Astrocyte (in vitro differentiated cells and primary cell): ENCODE data around the gene PLB1.

Experiments
- EZH2 ChIP-seq: IDR thresholded peaks from 2 replicates; pipeline ENCODE4 v1.6.1; 2012; ENCODE audit warnings: mild to moderate bottlenecking, low read length, inconsistent platforms; ENCODE audit not compliant: insufficient read depth
- TF ChIP-seq, protein P1 (sequence below): IDR thresholded peaks from 2 replicates; pipeline ENCODE4 v1.5.1; 2011; ENCODE audit warnings: low read depth, mild to moderate bottlenecking, inconsistent platforms, low read length, moderate library complexity; ENCODE audit not compliant: insufficient read depth

DNA sequence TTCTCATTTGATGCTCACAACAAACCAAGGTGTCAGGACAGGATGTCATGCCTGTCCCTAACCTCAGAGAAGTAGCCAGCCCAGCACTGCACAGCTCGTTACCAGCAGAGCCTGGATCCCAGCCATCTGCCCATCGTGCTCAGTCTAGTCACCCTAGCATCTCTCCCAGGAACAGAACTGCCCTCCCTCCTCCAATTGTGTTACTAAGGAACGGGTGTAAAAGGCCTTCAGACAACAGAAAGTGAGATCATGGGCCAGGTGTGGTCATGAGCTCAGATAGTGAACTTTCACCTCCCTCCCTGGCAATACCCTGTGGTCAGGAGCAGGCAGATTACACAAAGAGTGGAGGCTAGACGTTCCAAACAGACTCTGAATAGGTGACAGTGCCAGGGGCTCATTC is 144.0 kb downstream of the PLB1 start:
- TF ChIP-seq, protein P1, sequence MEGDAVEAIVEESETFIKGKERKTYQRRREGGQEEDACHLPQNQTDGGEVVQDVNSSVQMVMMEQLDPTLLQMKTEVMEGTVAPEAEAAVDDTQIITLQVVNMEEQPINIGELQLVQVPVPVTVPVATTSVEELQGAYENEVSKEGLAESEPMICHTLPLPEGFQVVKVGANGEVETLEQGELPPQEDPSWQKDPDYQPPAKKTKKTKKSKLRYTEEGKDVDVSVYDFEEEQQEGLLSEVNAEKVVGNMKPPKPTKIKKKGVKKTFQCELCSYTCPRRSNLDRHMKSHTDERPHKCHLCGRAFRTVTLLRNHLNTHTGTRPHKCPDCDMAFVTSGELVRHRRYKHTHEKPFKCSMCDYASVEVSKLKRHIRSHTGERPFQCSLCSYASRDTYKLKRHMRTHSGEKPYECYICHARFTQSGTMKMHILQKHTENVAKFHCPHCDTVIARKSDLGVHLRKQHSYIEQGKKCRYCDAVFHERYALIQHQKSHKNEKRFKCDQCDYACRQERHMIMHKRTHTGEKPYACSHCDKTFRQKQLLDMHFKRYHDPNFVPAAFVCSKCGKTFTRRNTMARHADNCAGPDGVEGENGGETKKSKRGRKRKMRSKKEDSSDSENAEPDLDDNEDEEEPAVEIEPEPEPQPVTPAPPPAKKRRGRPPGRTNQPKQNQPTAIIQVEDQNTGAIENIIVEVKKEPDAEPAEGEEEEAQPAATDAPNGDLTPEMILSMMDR = no peak
- no peak for TF ChIP-seq EZH2
